ENCODE data around the gene PRICKLE4. TPM values are rescaled to one million over a fixed set of nuclear protein-coding genes. Genes with fewer than 3 reads are reported as not detected.

PRICKLE4 gene
- total RNA-seq, 1 donor from 2014 or later: 3.4 TPM

GRCh38 chr6:41785689-41786450 lies 5.3 kb downstream of the PRICKLE4 start:
- Histone ChIP-seq H3K79me2 (ENCODE audit: insufficient read depth, low read length) (peaks cover 20% of the 10 kb centered on the region), H3K4me2 (ENCODE audit: low read length) (peak overlapping the region; percentile 99), H3K4me3 (ENCODE audit: insufficient read depth, low read depth, low read length) (peak overlapping the region; percentile 88), H3K9me3 (ENCODE audit: insufficient read depth, low read depth, low read length) (no peaks in the 10 kb centered on the region), H3K9ac (ENCODE audit: low read length) (peak overlapping the region; percentile 97), H3K27ac (ENCODE audit: low read depth, low read length) (no peak overlapping the region), H2AFZ (ENCODE audit: low read depth, low read length) (peak overlapping the region; percentile 54), H3K4me1 (ENCODE audit: insufficient read depth, low read length) (peaks cover 10% of the 10 kb centered on the region), H3K36me3 (ENCODE audit: insufficient read depth, low read length) (peaks cover 16% of the 10 kb centered on the region), H4K20me1 (ENCODE audit: insufficient read depth, low read length) (peaks cover 16% of the 10 kb centered on the region), H3K27me3 (ENCODE audit: insufficient read depth, low read length) (no peaks in the 10 kb centered on the region)
- DNase-seq (ENCODE audit: low read depth) (no peak), FAIRE-seq (no peak)
- no peaks in the 10 kb centered on the region for H3K9me3 Mint-ChIP-seq (ENCODE audit: unreplicated experiment)
- peaks cover 20% of the 10 kb centered on the region for H3K4me1 Mint-ChIP-seq (ENCODE audit: low read depth, unreplicated experiment)
- peak overlapping the region; percentile 99 for H3K4me3 Mint-ChIP-seq (ENCODE audit: unreplicated experiment)
- no peak for TF ChIP-seq EZH2 (IDR thresholded peaks at IDR 0.05; ENCODE audit: insufficient read depth, low read length)
- no peak for TF ChIP-seq CTCF (IDR thresholded peaks at IDR 0.05; ENCODE audit: insufficient read depth, low read depth, low read length)
- peaks cover 4% of the 10 kb centered on the region for H3K36me3 Mint-ChIP-seq (ENCODE audit: low read depth, unreplicated experiment)
- no peak overlapping the region for H3K27ac Mint-ChIP-seq (ENCODE audit: unreplicated experiment)
- H3K27me3 Mint-ChIP-seq (ENCODE audit: low read depth, unreplicated experiment): no peaks in the 10 kb centered on the region

- peak overlapping the region; percentile 97 for H3K9ac ChIP-seq (ENCODE audit: low read length)
- no peak for FAIRE-seq
- H3K4me2 ChIP-seq (ENCODE audit: low read length): peak overlapping the region; percentile 99
- H3K27me3 ChIP-seq (ENCODE audit: insufficient read depth, low read length): no peaks in the 10 kb centered on the region
- peaks cover 15% of the 10 kb centered on the region for H3K4me1 Mint-ChIP-seq (ENCODE audit: low read depth, unreplicated experiment)
- no peaks in the 10 kb centered on the region for H3K9me3 Mint-ChIP-seq (ENCODE audit: unreplicated experiment)
- no peaks in the 10 kb centered on the region for H3K9me3 ChIP-seq (ENCODE audit: insufficient read depth, low read depth, low read length)
- peak overlapping the region; percentile 84 for H2AFZ ChIP-seq (ENCODE audit: low read depth, low read length)
- H3K27ac ChIP-seq (ENCODE audit: low read depth, low read length): peak overlapping the region; percentile 94
- H3K79me2 ChIP-seq (ENCODE audit: insufficient read depth, low read length): peaks cover 20% of the 10 kb centered on the region
- H3K36me3 ChIP-seq (ENCODE audit: insufficient read depth, low read length): peaks cover 22% of the 10 kb centered on the region
- peak overlapping the region; percentile 99 for H3K4me3 Mint-ChIP-seq (ENCODE audit: unreplicated experiment)
- peak; percentile 38 for DNase-seq (ENCODE audit: low read depth)
- peaks cover 16% of the 10 kb centered on the region for H4K20me1 ChIP-seq (ENCODE audit: insufficient read depth, low read length)
- TF ChIP-seq EZH2 (IDR thresholded peaks at IDR 0.05; ENCODE audit: insufficient read depth, low read length): no peak
- TF ChIP-seq CTCF (IDR thresholded peaks at IDR 0.05; ENCODE audit: insufficient read depth, low read depth, low read length): peak; percentile 9
- H3K36me3 Mint-ChIP-seq (ENCODE audit: low read depth, unreplicated experiment): peaks cover 4% of the 10 kb centered on the region
- no peaks in the 10 kb centered on the region for H3K27me3 Mint-ChIP-seq (ENCODE audit: low read depth, unreplicated experiment)
- H3K4me3 ChIP-seq (ENCODE audit: insufficient read depth, low read depth, low read length): peak overlapping the region; percentile 88
- peak overlapping the region; percentile 96 for H3K27ac Mint-ChIP-seq (ENCODE audit: unreplicated experiment)
- peaks cover 6% of the 10 kb centered on the region for H3K4me1 ChIP-seq (ENCODE audit: insufficient read depth, low read length)
Measured at GRCh38 chr6:41786451-41787218, 6.1 kb downstream of the PRICKLE4 start.

Data from astrocyte (in vitro differentiated cells and primary cell).